ENCODE data around the gene C2CD5.
"Not testable (repeated sequence)": the region's sequence is repeated elsewhere in the genome, so short reads cannot be mapped to it uniquely, and the experiment has no call there.

C2CD5 gene

DNA sequence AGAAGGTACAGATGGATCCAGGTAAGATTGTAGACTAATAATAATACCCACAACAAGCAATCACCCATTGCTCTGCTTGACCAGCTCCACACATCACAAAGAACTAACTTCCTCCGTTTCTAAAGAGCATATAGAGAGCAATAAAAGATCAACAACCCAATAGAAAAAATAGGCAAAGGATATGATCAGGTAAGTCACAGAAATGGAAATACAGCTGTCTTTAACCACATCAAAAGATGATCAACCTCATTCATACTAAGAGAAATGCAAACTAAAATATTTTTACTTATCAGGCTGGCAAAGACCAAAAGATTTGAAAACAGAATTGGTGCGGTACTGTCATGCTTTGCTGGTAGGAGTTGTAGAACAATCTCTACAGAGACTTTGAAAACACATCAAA, 8.9 kb downstream of the C2CD5 start:
- DNase-seq (ENCODE audit: low read depth, low spot score): no peak

GRCh38 chr12:22535038-22535437, 9.3 kb downstream of the C2CD5 start:
- no peak for DNase-seq (ENCODE audit: low read depth, low spot score)

GRCh38 chr12:22533155-22533554, 11.2 kb downstream of the C2CD5 start:
- no peak for DNase-seq (ENCODE audit: low read depth, low spot score)

DNA sequence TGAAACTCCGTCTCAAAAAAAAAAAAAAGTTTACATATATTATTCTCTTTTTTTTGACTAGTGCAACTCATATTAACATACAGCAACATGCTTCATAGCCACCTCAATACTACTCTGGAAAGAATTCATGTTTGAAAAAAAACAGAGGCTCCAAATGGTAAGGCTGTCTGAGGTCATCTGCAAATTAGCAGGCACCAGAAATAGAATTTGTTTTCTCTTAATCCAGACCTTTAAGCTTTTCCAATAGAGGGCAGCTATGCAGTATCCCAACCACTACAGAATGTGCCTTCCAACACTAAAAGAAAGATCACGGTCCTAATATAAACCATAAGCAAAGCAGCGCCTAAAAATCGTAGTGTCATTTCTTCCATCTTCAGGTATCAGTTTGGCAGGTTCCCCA, 12.0 kb downstream of the C2CD5 start:
- DNase-seq (ENCODE audit: low read depth, low spot score): no peak

- no peak for DNase-seq (ENCODE audit: low read depth, low spot score)
Measured at GRCh38 chr12:22531205-22531604, 13.1 kb downstream of the C2CD5 start.

DNA sequence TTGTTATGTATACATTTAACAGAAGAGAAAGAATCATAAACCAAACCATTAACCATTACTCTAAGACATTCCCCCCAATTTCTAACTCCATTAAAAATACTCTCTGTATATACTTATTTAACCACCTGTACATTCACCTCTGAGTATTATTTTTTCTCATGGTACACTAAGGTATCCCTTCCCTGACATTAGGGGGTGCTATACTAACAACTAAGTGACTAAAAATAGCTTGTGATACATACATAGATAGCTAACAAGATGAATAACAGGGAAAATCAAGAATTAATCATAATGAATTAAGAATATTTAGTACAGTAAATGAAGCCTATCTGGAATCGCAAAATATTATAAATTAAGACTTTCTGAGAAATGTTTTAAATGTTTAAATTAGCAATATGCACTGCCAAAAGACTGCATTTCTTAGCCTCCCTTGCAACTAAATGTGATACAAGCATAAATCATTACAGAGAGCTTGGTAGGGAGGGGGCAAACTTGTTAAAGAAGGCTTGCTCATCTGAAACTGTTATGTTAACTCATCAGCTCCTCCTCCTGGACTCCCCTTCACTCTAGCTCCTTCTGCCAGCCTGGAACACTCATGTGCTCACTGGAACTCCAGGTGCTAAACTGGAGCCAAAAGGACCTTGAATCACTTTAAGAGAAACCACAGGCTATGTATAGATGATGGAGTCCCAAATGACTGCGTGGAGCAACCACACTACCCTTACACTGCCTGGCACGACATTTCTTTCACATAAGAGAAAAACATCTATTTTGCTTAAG, 14.9 kb downstream of the C2CD5 start:
- no peak for DNase-seq (ENCODE audit: low read depth, low spot score)

DNA sequence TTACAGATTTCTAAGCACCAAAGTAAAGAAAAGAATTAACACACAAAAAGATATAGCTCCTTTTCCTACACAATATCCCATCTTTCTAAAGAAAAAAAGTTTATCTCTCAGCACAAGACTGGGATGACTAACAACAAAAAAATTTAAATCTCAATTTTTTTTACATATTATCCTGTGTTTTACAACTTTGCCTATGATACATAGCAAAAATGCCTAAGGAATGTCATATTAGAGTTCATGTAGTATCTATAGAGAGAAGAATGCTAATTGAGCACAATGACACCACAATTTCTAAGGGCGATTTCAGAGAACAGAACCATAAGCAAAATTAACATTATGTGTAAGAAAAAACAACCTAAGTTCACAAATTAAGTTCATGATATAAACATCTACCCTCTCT, 16.3 kb downstream of the C2CD5 start:
- no peak for DNase-seq (ENCODE audit: low read depth, low spot score)

DNA sequence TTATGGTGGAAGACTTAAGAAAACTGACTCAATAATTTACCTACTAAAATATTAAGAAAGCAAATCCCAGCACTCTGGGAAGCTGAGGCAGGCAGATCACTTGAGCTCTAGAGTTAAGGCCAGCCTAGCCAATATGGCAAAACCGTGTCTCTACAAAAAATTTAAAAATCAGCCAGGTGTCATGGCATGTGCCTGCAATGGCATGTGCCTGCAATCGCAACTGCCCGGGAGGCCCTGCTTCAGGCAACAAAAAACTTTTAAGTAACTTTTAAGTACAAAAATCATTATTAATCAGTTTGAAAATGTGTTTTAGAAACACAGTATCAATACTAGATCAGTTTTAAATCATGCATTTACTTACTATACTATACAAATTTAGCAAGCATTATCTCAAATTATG, 17.5 kb downstream of the C2CD5 start:
- no peak for DNase-seq (ENCODE audit: low read depth, low spot score)

DNA sequence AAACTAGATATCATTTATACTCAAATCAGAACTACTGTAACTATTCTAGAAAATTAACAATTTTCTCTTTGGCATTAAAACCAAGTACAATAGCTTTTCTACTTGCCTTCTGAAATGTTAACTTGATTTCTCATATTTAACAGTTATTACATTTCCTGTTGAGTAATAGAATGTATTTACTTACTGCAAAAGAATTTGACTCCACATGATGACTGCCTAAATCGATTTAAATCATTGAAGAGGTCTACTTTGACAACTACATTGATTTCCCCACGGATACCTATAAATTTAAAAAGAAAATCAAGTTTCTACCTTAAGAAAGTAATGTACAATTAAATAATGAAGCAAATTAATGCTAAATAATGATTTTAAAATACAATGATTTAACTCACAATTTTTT, 18.9 kb downstream of the C2CD5 start:
- DNase-seq (ENCODE audit: low read depth, low spot score): no peak

DNA sequence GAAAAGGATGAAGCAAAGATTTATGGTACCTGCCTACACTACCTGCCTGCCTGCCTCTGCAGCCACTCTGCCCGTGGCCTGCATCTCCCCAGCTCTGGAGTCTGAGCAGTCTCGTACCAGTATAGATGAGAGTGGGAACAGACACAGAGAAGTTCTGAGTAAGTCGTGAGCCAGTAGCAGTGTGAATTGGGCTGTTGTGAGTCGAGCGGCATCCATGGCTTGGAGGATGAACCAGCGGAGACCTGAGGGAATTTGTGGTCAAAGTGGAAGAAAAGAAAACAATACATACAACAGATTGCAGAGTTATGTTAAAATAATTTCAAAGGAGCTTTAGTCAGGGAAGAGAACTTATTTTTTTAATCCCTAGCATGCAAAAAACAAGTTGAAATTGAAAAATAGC, 25.3 kb downstream of the C2CD5 start:
- DNase-seq (ENCODE audit: low read depth, low spot score): peak; percentile 53

- peak; percentile 17 for DNase-seq (ENCODE audit: low read depth, low spot score)
Measured at GRCh38 chr12:22518060-22518719, 26.2 kb downstream of the C2CD5 start.

GRCh38 chr12:22514875-22515274, 29.5 kb downstream of the C2CD5 start:
- no peak for DNase-seq (ENCODE audit: low read depth, low spot score)

DNA sequence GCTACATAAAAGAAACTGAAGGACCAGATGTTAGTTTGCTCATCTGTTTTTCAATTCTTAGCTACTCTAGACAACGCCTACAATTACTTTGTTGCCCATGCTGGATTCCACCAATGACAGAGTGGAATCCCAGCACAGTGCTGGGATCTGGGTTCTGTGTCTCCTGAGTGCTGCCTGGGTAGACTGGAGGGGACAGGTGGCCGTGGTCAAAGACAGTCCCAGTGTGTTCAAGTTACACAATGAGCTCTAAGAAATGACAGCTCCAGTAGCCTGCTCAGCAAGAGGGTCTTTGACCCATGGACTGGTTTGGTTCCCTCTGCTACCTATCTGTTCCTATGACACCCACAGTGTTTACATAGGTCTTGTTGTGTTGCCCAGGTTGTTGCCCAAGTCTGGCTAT, 38.5 kb downstream of the C2CD5 start:
- no peak for DNase-seq (ENCODE audit: low read depth, low spot score)

- no peak for DNase-seq (ENCODE audit: low read depth, low spot score)
Measured at GRCh38 chr12:22500100-22500499, 44.2 kb downstream of the C2CD5 start.

DNA sequence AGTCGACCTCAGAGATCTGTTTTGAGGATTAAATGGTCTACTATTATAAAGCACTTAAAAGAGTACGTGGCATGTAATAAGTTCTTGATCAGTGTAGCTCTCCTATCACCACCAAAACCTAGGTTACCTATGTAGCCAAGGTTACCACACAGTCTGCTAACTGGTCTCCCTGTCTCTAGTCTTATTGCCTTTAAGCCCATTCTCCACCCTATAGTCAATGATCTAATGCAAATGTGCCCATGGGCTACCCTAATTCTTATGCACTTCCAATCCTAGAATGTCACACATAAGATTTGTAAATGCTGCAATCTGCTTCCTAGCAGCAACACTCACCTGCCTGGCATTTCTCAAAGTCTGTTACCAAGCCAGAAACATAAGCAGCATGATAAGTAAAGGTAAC, 44.9 kb downstream of the C2CD5 start:
- no peak for DNase-seq (ENCODE audit: low read depth, low spot score)

DNA sequence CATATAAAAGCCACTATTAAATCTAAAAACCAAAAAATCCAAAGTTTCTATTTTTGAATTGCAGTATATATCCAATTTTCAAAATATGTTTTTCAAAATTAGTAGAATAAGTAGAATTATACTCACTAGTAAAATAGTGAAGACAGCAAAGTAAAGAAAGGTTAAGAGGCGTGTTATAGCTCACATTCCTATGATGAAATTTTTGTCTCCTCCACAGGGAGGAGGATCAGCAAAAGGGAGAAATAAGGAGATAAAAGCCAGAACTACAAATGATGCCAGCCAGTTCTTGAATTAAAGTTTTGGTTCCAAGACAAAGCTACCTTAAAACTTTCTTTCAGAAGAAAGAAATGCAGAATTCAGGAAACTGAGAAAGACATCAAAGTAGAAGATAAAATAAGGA, 50.0 kb downstream of the C2CD5 start:
- no peak for DNase-seq (ENCODE audit: low read depth, low spot score)

- DNase-seq (ENCODE audit: low read depth, low spot score): no peak
Measured at GRCh38 chr12:22491034-22491433, 53.3 kb downstream of the C2CD5 start.

DNA sequence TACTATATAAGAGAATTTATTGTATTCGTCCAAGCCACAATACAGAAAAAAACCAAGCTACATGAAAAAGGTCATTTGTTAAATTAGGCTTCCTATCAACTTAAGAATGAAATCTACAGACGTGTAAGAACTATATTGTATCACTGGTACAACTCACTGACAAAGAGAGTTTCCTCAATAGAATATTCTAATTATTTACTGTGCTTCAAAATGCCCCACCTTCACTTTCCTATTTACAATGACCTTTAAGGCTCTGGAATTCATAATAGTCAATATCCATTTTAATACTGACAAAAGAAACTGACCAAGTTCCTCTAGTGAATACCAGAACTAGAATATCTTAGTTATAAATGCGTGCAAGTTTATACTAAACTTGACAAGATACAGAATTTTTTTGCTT, 55.9 kb downstream of the C2CD5 start:
- no peak for DNase-seq (ENCODE audit: low read depth, low spot score)

GRCh38 chr12:22487683-22488082, 56.7 kb downstream of the C2CD5 start:
- DNase-seq (ENCODE audit: low read depth, low spot score): not testable (repeated sequence)

DNA sequence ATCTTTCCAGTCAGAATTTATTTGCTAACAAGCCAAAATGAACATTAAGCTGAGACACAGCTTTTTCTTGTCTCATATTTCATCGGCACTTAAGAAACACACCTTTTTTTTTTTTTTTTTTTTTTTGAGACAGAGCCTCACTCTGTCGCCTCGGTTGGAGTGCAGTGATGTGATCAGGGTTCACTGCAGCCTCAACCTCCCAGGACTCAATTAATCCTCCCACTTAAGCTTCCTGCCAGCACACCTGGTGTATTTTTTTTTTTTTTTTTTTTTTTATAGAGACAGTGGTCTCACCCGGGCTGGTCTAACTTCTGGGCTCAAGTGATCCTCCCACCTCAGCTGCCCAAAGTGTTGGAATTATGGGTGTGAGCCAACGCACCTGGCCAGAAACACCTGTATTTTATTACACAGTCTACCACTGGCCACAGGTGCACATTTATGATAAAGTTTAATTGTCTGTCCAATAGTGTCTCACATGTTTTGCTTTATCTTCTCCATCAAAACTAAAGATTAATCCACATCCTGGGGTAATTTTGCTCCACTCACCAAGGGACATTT, 62.7 kb downstream of the C2CD5 start:
- DNase-seq (ENCODE audit: low read depth, low spot score): no peak

DNA sequence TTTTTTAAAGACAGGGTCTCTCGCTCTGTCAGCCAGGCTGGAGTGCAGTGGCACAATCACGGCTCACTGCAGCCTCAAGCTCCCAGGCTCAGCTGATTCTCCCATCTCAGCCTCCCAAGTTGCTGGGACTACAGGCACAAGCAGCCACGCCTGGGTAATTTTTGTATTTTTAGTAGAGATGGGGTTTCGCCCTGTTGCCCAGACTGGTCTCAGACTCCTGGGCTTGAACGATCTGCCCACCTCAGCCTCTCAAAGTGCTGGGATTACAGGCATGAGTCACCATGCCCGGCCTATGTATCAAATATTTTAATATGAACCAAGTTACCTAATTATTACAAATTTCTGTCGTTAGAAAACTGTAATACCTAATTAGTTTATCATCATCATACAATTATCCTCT, 63.5 kb downstream of the C2CD5 start:
- not testable (repeated sequence) for DNase-seq (ENCODE audit: low read depth, low spot score)

- DNase-seq (ENCODE audit: low read depth, low spot score): no peak
Measured at GRCh38 chr12:22480016-22480415, 64.3 kb downstream of the C2CD5 start.

- DNase-seq (ENCODE audit: low read depth, low spot score): no peak
Measured at GRCh38 chr12:22477894-22478287, 66.5 kb downstream of the C2CD5 start.

All from brain pericyte (primary cell).